Esophagus muscularis mucosa (tissue), 4 donors: Measurements from ENCODE around the gene BCAS1.

Experiments used
- CTCF ChIP-seq, 3 experiments: fragments of 200-600 bp in 2 of 3; fragments of 450-650 bp in 1 of 3; sonication (generic) in 2 of 3; IDR thresholded peaks; one replicate each; pipeline ENCODE4 v1.5.1; 2017 to 2019; ENCODE audit warnings: antibody characterized with exemption in 3 of 3, mild to moderate bottlenecking in 2 of 3, moderate library complexity in 1 of 3
- EP300 ChIP-seq: sonication (generic); formaldehyde crosslinking; IDR thresholded peaks from one replicate; pipeline ENCODE4 v1.6.1; 2017; ENCODE audit warnings: antibody characterized with exemption
- POLR2AphosphoS5 ChIP-seq, 2 donors: sonication (generic); formaldehyde crosslinking; IDR thresholded peaks; one replicate each; pipeline ENCODE4 v1.6.1; 2017; ENCODE audit warnings: antibody characterized with exemption in 2 of 2

DNA sequence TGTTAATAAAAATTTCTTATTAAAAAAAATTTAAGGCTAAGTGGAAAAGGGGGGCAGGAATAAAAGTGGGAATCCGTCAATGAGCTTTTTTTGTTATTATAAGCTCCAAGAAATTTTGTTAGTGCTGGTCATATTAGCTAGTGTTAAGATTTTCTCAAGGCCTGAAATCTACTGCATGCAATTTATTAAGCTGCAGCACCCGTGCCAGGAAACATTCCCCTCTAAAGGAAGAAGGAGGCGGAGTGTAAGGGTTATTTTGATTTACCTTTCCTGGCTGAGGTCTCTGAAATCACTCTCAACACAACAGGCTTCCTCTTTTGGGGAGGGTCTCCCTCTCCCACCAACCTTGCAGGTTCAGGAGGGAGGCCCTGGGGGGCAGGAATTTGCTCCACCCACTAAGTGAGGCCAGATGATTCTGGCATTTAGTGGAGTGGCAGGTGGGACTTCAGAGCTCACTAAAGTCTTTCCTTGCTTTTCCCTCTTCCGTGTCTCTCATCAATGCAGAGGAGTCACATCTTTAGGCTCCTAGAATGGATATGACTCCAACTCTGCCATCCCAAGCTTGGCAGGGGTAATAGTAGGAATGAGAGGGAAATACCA, 168.8 kb downstream of the BCAS1 start:
- TF ChIP-seq POLR2AphosphoS5 (IDR thresholded peaks at IDR 0.05): no peak
- no peak for TF ChIP-seq CTCF (IDR thresholded peaks at IDR 0.05)
- TF ChIP-seq EP300: no peak
